HCT116 (cell line): ENCODE data around the gene LRRC75A. TPM values are rescaled to one million over a fixed set of nuclear protein-coding genes. Genes with fewer than 3 reads are reported as not detected.
A peak's percentile ranks its signal among the peaks of the same experiment; 100 is the strongest.

Experiments
- ATAC-seq: fragments of 200-7000 bp; cut with Tn5 transposase; 2 replicates; pipeline ENCODE4 v1.9.1; 2020; ENCODE audit warnings: mild to moderate bottlenecking, moderate library complexity
- BruUV-seq: library from RNA; stranded (reverse); fragments of 400-500 nt; replicated peaks from 2 replicates; lab custom pipeline; 2021; lab: Mats Ljungman, UMichigan
- CTCF ChIA-PET: fragments of 300-600 bp; sonication (Branson Sonifier 250); formaldehyde crosslinking; loops from one replicate; lab custom pipeline; 2021; ENCODE audit warnings: antibody characterized with exemption; lab: Charles Lee
- POLR2A ChIA-PET: fragments of 300-600, 350-600 bp; sonication (Branson Sonifier 250); formaldehyde crosslinking; loops from one replicate; lab custom pipeline; 2021; ENCODE audit warnings: antibody characterized with exemption; lab: Charles Lee
- RAD21 ChIA-PET, 2 experiments: fragments of 300-600 bp; sonication (Branson Sonifier 250); formaldehyde crosslinking; loops; one replicate each; lab custom pipeline; 2023; ENCODE audit warnings: low total read pairs in 2 of 2; ENCODE audit not compliant: uncharacterized antibody in 2 of 2, unreplicated experiment in 2 of 2, low non-redundant PET in 1 of 2; lab: Charles Lee
- DNase-seq: peaks from one replicate; pipeline ENCODE4 v3.0.0-alpha.2; 2010; ENCODE audit warnings: low read depth, low spot score
- H2AFZ ChIP-seq: fragments of 200-600 bp; shearing (Covaris generic), sonication (generic); 2 replicates; pipeline ENCODE4 v1.6.1; 2017; ENCODE audit warnings: low read depth, mixed run types, mixed read lengths, antibody characterized with exemption, low read length; ENCODE audit not compliant: poor library complexity, severe bottlenecking
- H3K27ac ChIP-seq: 2 replicates; pipeline ENCODE4 v1.5.1; 2012; ENCODE audit warnings: low read depth, low read length
- H3K27me3 ChIP-seq: fragments of 200-600 bp; sonication (generic); 2 replicates; pipeline ENCODE4 v1.6.1; 2016; ENCODE audit warnings: mixed run types, low read length, mixed read lengths; ENCODE audit not compliant: insufficient read depth
- H3K36me3 ChIP-seq, 2 experiments: fragments of 200-500 bp in 1 of 2; fragments of 200-600 bp in 1 of 2; sonication (Bioruptor generic) in 1 of 2; sonication (generic) in 1 of 2; 2 replicates each; pipeline versions ENCODE4 v1.5.1 to v1.6.1; 2014 to 2016; ENCODE audit warnings: low read length in 2 of 2, inconsistent platforms in 1 of 2, mixed read lengths in 1 of 2, mixed run types in 1 of 2; ENCODE audit not compliant: insufficient read depth in 2 of 2, control insufficient read depth in 1 of 2
- H3K4me1 ChIP-seq, 2 experiments: fragments of 200-600 bp in 1 of 2; sonication (generic) in 1 of 2; 2 replicates each; pipeline versions ENCODE4 v1.5.1 to v1.6.1; 2012 to 2017; ENCODE audit warnings: low read length in 2 of 2, inconsistent platforms in 1 of 2, mild to moderate bottlenecking in 1 of 2, mixed read lengths in 1 of 2, mixed run types in 1 of 2, moderate library complexity in 1 of 2; ENCODE audit not compliant: insufficient read depth in 2 of 2, control insufficient read depth in 1 of 2
- H3K4me2 ChIP-seq: fragments of 200-600 bp; sonication (generic); 2 replicates; pipeline ENCODE4 v1.6.1; 2017; ENCODE audit warnings: mixed run types, low read length, mixed read lengths
- H3K4me3 ChIP-seq, 2 experiments: fragments of 200-600 bp in 1 of 2; sonication (generic) in 1 of 2; replicated peaks in 1 of 2; 2 replicates each; pipeline ENCODE4 v1.5.1; 2011 to 2016; ENCODE audit warnings: low read length in 2 of 2, control low read depth in 1 of 2, low read depth in 1 of 2, mild to moderate bottlenecking in 1 of 2, mixed read lengths in 1 of 2, mixed run types in 1 of 2
- H3K79me2 ChIP-seq: fragments of 200-600 bp; sonication (generic); 2 replicates; pipeline ENCODE4 v1.6.1; 2017; ENCODE audit warnings: mild to moderate bottlenecking, mixed run types, low read length, moderate library complexity, mixed read lengths; ENCODE audit not compliant: insufficient read depth
- H3K9ac ChIP-seq: fragments of 200-600 bp; sonication (generic); 2 replicates; pipeline ENCODE4 v1.6.1; 2016; ENCODE audit warnings: low read length, mixed read lengths
- H3K9me2 ChIP-seq: fragments of 200-600 bp; sonication (generic), shearing (Covaris generic); 2 replicates; pipeline ENCODE4 v1.6.1; 2017; ENCODE audit warnings: mixed run types, mild to moderate bottlenecking, moderate library complexity; ENCODE audit not compliant: insufficient read depth
- H3K9me3 ChIP-seq, 2 experiments: fragments of 200-500 bp in 1 of 2; fragments of 200-600 bp in 1 of 2; sonication (Bioruptor generic) in 1 of 2; sonication (generic) in 1 of 2; 2 replicates each; pipeline ENCODE4 v1.6.1; 2014 to 2017; ENCODE audit warnings: low read length in 2 of 2, mixed read lengths in 2 of 2, inconsistent platforms in 1 of 2, low read depth in 1 of 2, mild to moderate bottlenecking in 1 of 2, mixed run types in 1 of 2, moderate library complexity in 1 of 2; ENCODE audit not compliant: control insufficient read depth in 1 of 2, insufficient read depth in 1 of 2
- H4K20me1 ChIP-seq: fragments of 200-600 bp; sonication (generic), shearing (Covaris generic); 2 replicates; pipeline ENCODE4 v1.6.1; 2017; ENCODE audit warnings: mixed run types, mild to moderate bottlenecking, moderate library complexity; ENCODE audit not compliant: insufficient read depth
- CBX3 ChIP-seq: IDR thresholded peaks from 2 replicates; pipeline ENCODE4 v1.6.1; 2012; ENCODE audit warnings: low read depth
- EGR1 ChIP-seq: IDR thresholded peaks from 2 replicates; pipeline ENCODE4 v1.6.1; 2012; ENCODE audit warnings: low read depth
- ELF1 ChIP-seq: IDR thresholded peaks from 2 replicates; pipeline ENCODE4 v1.6.1; 2012; ENCODE audit warnings: low read depth, borderline replicate concordance
- EZH2 ChIP-seq: fragments of 200-600 bp; sonication (generic); IDR thresholded peaks from 2 replicates; pipeline ENCODE4 v1.6.1; 2017; ENCODE audit warnings: antibody characterized with exemption, mixed run types
- EZH2phosphoT487 ChIP-seq: fragments of 200-600 bp; IDR thresholded peaks from 2 replicates; pipeline ENCODE4 v1.6.1; 2018; ENCODE audit warnings: antibody characterized with exemption, borderline replicate concordance
- JUND ChIP-seq: IDR thresholded peaks from 2 replicates; pipeline ENCODE4 v1.6.1; 2012
- POLR2A ChIP-seq: IDR thresholded peaks from 2 replicates; pipeline ENCODE4 v1.7.0; 2011; ENCODE audit warnings: borderline replicate concordance; ENCODE audit not compliant: insufficient read depth, insufficient read length; ENCODE audit errors: extremely low read depth
- POLR2AphosphoS5 ChIP-seq: IDR thresholded peaks from 2 replicates; pipeline ENCODE4 v1.6.1; 2011; ENCODE audit warnings: mild to moderate bottlenecking, low read depth, low read length, moderate library complexity
- RAD21 ChIP-seq: IDR thresholded peaks from 2 replicates; pipeline ENCODE4 v1.6.1; 2012; ENCODE audit warnings: low read depth, mild to moderate bottlenecking
- SIN3A ChIP-seq: IDR thresholded peaks from 2 replicates; pipeline ENCODE4 v1.6.1; 2012; ENCODE audit warnings: low read depth
- SP1 ChIP-seq: IDR thresholded peaks from 2 replicates; pipeline ENCODE4 v1.6.1; 2012; ENCODE audit warnings: low read depth
- TCF7L2 ChIP-seq: IDR thresholded peaks from 2 replicates; pipeline ENCODE4 v1.7.0; 2011; ENCODE audit warnings: borderline replicate concordance, inconsistent platforms; ENCODE audit not compliant: insufficient read depth, insufficient read length; ENCODE audit errors: extremely low read depth
- YY1 ChIP-seq: IDR thresholded peaks from 2 replicates; pipeline ENCODE4 v1.6.1; 2011; ENCODE audit warnings: low read length, low read depth, moderate library complexity, mild to moderate bottlenecking; ENCODE audit not compliant: insufficient replicate concordance; ENCODE audit errors: extremely low read depth
- ZFX ChIP-seq: fragments of 450-650 bp; IDR thresholded peaks from 2 replicates; pipeline ENCODE4 v1.6.1; 2017
- ZNF274 ChIP-seq: fragments of 200-500 bp; sonication (Bioruptor generic); IDR thresholded peaks from 2 replicates; pipeline ENCODE4 v1.6.1; 2014; ENCODE audit warnings: mild to moderate bottlenecking, low read depth, low read length, inconsistent platforms
- intact Hi-C: fragments of 100-400 bp; cut with micrococcal nuclease; formaldehyde crosslinking; loops from 2 replicates; pipeline ENCODE4 v1.10.0; 2022
- total RNA-seq: library from RNA; stranded (reverse); gene quantifications from one replicate; pipeline ENCODE4 v1.2.1, GENCODE V29; 2021; ENCODE audit not compliant: unreplicated experiment
- TF ChIP-seq, protein P1 (sequence below): IDR thresholded peaks from 2 replicates; pipeline ENCODE4 v1.6.1; 2012
- TF ChIP-seq, protein P2 (sequence below), 3 experiments: fragments of 200-600 bp in 1 of 3; sonication (generic) in 1 of 3; IDR thresholded peaks in 2 of 3; conservative IDR thresholded peaks in 1 of 3; 2 replicates each; pipeline ENCODE4 v1.5.1; 2012 to 2017; ENCODE audit warnings: low read depth in 2 of 3, low read length in 2 of 3, antibody characterized with exemption in 1 of 3, borderline replicate concordance in 1 of 3, control low read depth in 1 of 3, mild to moderate bottlenecking in 1 of 3, mixed read lengths in 1 of 3, mixed run types in 1 of 3, moderate library complexity in 1 of 3; ENCODE audit not compliant: insufficient read depth in 1 of 3
- TF ChIP-seq, protein P3 (sequence below): IDR thresholded peaks from 2 replicates; pipeline ENCODE4 v1.6.1; 2012; ENCODE audit warnings: low read depth
- TF ChIP-seq, protein P4 (sequence below): IDR thresholded peaks from 2 replicates; pipeline ENCODE4 v1.6.1; 2012
- TF ChIP-seq, protein P5 (sequence below): IDR thresholded peaks from 2 replicates; pipeline ENCODE4 v1.6.1; 2011; ENCODE audit warnings: mild to moderate bottlenecking, low read length, moderate library complexity; ENCODE audit not compliant: insufficient replicate concordance; ENCODE audit errors: extremely low read depth

LRRC75A gene
- total RNA-seq, 1 experiment from 2014 or later: 2.3 TPM

DNA sequence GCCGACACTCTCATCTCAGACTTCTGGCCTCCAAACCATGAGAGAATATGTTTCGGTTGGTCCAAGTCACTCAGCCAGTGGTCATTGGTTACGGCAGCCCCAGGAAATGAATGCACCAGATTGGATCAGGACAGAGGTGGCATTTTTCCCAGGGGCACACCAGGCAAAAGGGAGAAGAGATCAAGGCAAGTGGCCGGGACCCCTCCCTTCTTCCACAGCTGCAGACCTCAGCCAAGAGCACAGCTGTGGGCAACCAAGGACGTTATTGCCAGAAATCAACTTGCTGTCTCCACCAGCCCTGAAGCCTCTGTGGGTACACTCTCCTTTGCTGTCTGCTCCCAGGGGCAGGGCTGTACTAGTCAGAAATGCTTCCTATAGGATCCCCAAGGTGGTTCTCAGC, 20.7 kb downstream of the LRRC75A start:
- TF ChIP-seq SP1 (no peak), EGR1 (no peak), ZNF274 (no peak), YY1 (no peak), CBX3 (no peak), JUND (no peak), EZH2 (no peak), ZFX (no peak), EZH2phosphoT487 (no peak), TCF7L2 (no peak), POLR2AphosphoS5 (no peak), ELF1 (no peak), SIN3A (no peak), RAD21 (no peak), POLR2A (no peak)
- TF ChIP-seq, protein P1, sequence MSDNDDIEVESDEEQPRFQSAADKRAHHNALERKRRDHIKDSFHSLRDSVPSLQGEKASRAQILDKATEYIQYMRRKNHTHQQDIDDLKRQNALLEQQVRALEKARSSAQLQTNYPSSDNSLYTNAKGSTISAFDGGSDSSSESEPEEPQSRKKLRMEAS: no peak
- TF ChIP-seq, protein P2, sequence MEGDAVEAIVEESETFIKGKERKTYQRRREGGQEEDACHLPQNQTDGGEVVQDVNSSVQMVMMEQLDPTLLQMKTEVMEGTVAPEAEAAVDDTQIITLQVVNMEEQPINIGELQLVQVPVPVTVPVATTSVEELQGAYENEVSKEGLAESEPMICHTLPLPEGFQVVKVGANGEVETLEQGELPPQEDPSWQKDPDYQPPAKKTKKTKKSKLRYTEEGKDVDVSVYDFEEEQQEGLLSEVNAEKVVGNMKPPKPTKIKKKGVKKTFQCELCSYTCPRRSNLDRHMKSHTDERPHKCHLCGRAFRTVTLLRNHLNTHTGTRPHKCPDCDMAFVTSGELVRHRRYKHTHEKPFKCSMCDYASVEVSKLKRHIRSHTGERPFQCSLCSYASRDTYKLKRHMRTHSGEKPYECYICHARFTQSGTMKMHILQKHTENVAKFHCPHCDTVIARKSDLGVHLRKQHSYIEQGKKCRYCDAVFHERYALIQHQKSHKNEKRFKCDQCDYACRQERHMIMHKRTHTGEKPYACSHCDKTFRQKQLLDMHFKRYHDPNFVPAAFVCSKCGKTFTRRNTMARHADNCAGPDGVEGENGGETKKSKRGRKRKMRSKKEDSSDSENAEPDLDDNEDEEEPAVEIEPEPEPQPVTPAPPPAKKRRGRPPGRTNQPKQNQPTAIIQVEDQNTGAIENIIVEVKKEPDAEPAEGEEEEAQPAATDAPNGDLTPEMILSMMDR (IDR thresholded peaks at IDR 0.05 in 2 of 3, conservative IDR thresholded peaks at IDR 0.05 in 1 of 3; ENCODE audit: borderline replicate concordance in 1 of 3, insufficient read depth in 1 of 3, low read depth in 2 of 3, low read length in 2 of 3): no peak
- TF ChIP-seq, protein P3, sequence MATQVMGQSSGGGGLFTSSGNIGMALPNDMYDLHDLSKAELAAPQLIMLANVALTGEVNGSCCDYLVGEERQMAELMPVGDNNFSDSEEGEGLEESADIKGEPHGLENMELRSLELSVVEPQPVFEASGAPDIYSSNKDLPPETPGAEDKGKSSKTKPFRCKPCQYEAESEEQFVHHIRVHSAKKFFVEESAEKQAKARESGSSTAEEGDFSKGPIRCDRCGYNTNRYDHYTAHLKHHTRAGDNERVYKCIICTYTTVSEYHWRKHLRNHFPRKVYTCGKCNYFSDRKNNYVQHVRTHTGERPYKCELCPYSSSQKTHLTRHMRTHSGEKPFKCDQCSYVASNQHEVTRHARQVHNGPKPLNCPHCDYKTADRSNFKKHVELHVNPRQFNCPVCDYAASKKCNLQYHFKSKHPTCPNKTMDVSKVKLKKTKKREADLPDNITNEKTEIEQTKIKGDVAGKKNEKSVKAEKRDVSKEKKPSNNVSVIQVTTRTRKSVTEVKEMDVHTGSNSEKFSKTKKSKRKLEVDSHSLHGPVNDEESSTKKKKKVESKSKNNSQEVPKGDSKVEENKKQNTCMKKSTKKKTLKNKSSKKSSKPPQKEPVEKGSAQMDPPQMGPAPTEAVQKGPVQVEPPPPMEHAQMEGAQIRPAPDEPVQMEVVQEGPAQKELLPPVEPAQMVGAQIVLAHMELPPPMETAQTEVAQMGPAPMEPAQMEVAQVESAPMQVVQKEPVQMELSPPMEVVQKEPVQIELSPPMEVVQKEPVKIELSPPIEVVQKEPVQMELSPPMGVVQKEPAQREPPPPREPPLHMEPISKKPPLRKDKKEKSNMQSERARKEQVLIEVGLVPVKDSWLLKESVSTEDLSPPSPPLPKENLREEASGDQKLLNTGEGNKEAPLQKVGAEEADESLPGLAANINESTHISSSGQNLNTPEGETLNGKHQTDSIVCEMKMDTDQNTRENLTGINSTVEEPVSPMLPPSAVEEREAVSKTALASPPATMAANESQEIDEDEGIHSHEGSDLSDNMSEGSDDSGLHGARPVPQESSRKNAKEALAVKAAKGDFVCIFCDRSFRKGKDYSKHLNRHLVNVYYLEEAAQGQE: no peak
- TF ChIP-seq, protein P4, sequence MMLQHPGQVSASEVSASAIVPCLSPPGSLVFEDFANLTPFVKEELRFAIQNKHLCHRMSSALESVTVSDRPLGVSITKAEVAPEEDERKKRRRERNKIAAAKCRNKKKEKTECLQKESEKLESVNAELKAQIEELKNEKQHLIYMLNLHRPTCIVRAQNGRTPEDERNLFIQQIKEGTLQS: no peak
- TF ChIP-seq, protein P5, sequence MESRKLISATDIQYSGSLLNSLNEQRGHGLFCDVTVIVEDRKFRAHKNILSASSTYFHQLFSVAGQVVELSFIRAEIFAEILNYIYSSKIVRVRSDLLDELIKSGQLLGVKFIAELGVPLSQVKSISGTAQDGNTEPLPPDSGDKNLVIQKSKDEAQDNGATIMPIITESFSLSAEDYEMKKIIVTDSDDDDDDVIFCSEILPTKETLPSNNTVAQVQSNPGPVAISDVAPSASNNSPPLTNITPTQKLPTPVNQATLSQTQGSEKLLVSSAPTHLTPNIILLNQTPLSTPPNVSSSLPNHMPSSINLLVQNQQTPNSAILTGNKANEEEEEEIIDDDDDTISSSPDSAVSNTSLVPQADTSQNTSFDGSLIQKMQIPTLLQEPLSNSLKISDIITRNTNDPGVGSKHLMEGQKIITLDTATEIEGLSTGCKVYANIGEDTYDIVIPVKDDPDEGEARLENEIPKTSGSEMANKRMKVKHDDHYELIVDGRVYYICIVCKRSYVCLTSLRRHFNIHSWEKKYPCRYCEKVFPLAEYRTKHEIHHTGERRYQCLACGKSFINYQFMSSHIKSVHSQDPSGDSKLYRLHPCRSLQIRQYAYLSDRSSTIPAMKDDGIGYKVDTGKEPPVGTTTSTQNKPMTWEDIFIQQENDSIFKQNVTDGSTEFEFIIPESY: no peak
- intact Hi-C loops: no loop called here
- peaks cover 0 to 2% of the 10 kb centered on the region in 2 experiments; a peak in 2 of 4 replicates for H3K4me1 ChIP-seq
- H3K9me2 ChIP-seq: no peaks in the 10 kb centered on the region
- no peak overlapping the region for H2AFZ ChIP-seq
- no peak for DNase-seq
- H3K36me3 ChIP-seq: no peaks in the 10 kb centered on the region
- ChIA-PET RAD21 (no interaction called here), CTCF (no interaction called here), POLR2A (interaction anchor here (1.0 kb wide), 1 partner anchor 33 kb away, joined by 3 read pairs; no protein-coding TSS in a partner anchor)
- H3K4me3 ChIP-seq: no peak overlapping the region
- H3K79me2 ChIP-seq: no peaks in the 10 kb centered on the region
- TSS peak; percentile 32 for BruUV-seq
- H3K4me2 ChIP-seq: no peak overlapping the region
- no peak overlapping the region for H3K27ac ChIP-seq
- H3K9ac ChIP-seq: no peak overlapping the region
- H4K20me1 ChIP-seq: no peaks in the 10 kb centered on the region
- H3K9me3 ChIP-seq: no peaks in the 10 kb centered on the region
- no peak for ATAC-seq
- H3K27me3 ChIP-seq: no peaks in the 10 kb centered on the region
